Sigmoid colon (tissue), 7 donors: ENCODE measurements around the gene ESYT3. TPM values are rescaled to one million over a fixed set of nuclear protein-coding genes. Genes with fewer than 3 reads are reported as not detected.

ENCODE experiments used
- DNase-seq: peaks from one replicate; pipeline ENCODE4 v3.0.0-alpha.2; 2019
- H3K27ac ChIP-seq, 4 donors: fragments of 200-600 bp; sonication (generic); one replicate each; pipeline ENCODE4 v1.5.1; 2016 to 2019; ENCODE audit warnings: mild to moderate bottlenecking in 1 of 4
- H3K27me3 ChIP-seq, 3 donors: fragments of 200-600 bp; sonication (generic); one replicate each; pipeline ENCODE4 v1.5.1; 2019; ENCODE audit warnings: mild to moderate bottlenecking in 1 of 3
- H3K36me3 ChIP-seq, 4 donors: fragments of 200-600 bp; sonication (generic); one replicate each; pipeline ENCODE4 v1.5.1; 2016 to 2019
- H3K4me1 ChIP-seq, 4 donors: fragments of 200-600 bp; sonication (generic); one replicate each; pipeline ENCODE4 v1.5.1; 2017 to 2019
- H3K4me3 ChIP-seq, 4 donors: fragments of 200-600 bp; sonication (generic); one replicate each; pipeline ENCODE4 v1.5.1; 2017 to 2019; ENCODE audit warnings: mild to moderate bottlenecking in 2 of 4, moderate library complexity in 1 of 4
- H3K9me3 ChIP-seq, 4 donors: fragments of 200-600 bp in 3 of 4; sonication (generic) in 3 of 4; one replicate each; pipeline versions ENCODE4 v1.5.1 to v1.6.1; 2013 to 2019
- CTCF ChIP-seq, 4 experiments: fragments of 450-650 bp in 3 of 4; fragments of 200-600 bp in 1 of 4; IDR thresholded peaks; one replicate each; pipeline ENCODE4 v1.5.1; 2016 to 2019; ENCODE audit warnings: antibody characterized with exemption in 4 of 4, mild to moderate bottlenecking in 3 of 4, moderate library complexity in 2 of 4
- EP300 ChIP-seq, 4 donors: sonication (generic); formaldehyde crosslinking; IDR thresholded peaks; one replicate each; pipeline ENCODE4 v1.6.1; 2017; ENCODE audit warnings: antibody characterized with exemption in 4 of 4
- POLR2A ChIP-seq, 2 donors: fragments of 450-650 bp; IDR thresholded peaks; one replicate each; pipeline ENCODE4 v1.6.1; 2016; ENCODE audit warnings: antibody characterized with exemption in 2 of 2, mild to moderate bottlenecking in 2 of 2, moderate library complexity in 2 of 2
- POLR2AphosphoS5 ChIP-seq, 4 donors: sonication (generic); formaldehyde crosslinking; IDR thresholded peaks; one replicate each; pipeline ENCODE4 v1.6.1; 2017; ENCODE audit warnings: antibody characterized with exemption in 4 of 4
- WGBS, 2 donors: extraction: QIAGEN DNeasy Blood & Tissue Kit; methylation state at CpG; one replicate each; pipeline ENCODE4 v1.1.7; 2013; 5-methylcytosine and 5-hydroxymethylcytosine counted together
- intact Hi-C: fragments of 100-400 bp; cut with DNase I; formaldehyde crosslinking; loops from one replicate; pipeline ENCODE4 v1.15.1; 2023
- polyA plus RNA-seq, 3 donors: library from polyadenylated mRNA; stranded (reverse); fragments of 200-250 nt; gene quantifications; one replicate each; pipeline ENCODE4 v1.2.3, GENCODE V29; 2013
- total RNA-seq, 4 donors: library from RNA; depleted of rRNA; stranded (reverse); fragments of >200 nt; gene quantifications; one replicate each; pipeline ENCODE4 v1.1.0, GENCODE V29; 2016
- donor health status: healthy with polysubstance abuse.
- donor health status: Bipolar disorder and iron deficiency.
- donor health status: healthy.

Gene ESYT3
- total and polyA plus RNA-seq, 7 donors: 0.23 to 19.4 (median 15.1) TPM

- DNase-seq: peak; percentile 86
- intact Hi-C loops: loop anchor here (1.0 kb wide), 1 partner anchor 25 kb away; no protein-coding TSS in a partner anchor
- H3K36me3 ChIP-seq: no peaks in the 10 kb centered on the region
- peaks cover 0 to 47% (median 33%) of the 10 kb centered on the region in 4 donors for H3K4me1 ChIP-seq
- WGBS, 2 donors: 49 to 65% methylated on average over 2 of the region's 2 CpGs
- no peak overlapping the region for H3K4me3 ChIP-seq
- TF ChIP-seq EP300 (IDR thresholded peaks at IDR 0.05): peak; percentile 61 to 87 (median 78)
- no peak for TF ChIP-seq CTCF (IDR thresholded peaks at IDR 0.05)
- TF ChIP-seq POLR2AphosphoS5 (IDR thresholded peaks at IDR 0.05): peak; percentile 83 to 91 (median 89)
- TF ChIP-seq POLR2A (IDR thresholded peaks at IDR 0.05): no peak
- H3K9me3 ChIP-seq: no peaks in the 10 kb centered on the region
- no peaks in the 10 kb centered on the region for H3K27me3 ChIP-seq
- H3K27ac ChIP-seq: peak overlapping the region in 3 of 4 donors; percentile 80 to 89 (median 87)
Measured at GRCh38 chr3:138468886-138469285, 34.5 kb downstream of the ESYT3 start.

GRCh38 chr3:138469874-138470273 lies 35.5 kb downstream of the ESYT3 start:
- no peak for TF ChIP-seq POLR2AphosphoS5 (IDR thresholded peaks at IDR 0.05)
- no peak for TF ChIP-seq POLR2A (IDR thresholded peaks at IDR 0.05)
- no peak for TF ChIP-seq EP300 (IDR thresholded peaks at IDR 0.05)
- no peak for TF ChIP-seq CTCF (IDR thresholded peaks at IDR 0.05)
- Histone ChIP-seq H3K9me3 (no peaks in the 10 kb centered on the region), H3K27me3 (no peaks in the 10 kb centered on the region), H3K27ac (peak overlapping the region in 3 of 4 donors; percentile 80 to 89 (median 87)), H3K4me1 (peaks cover 0 to 47% (median 32%) of the 10 kb centered on the region in 4 donors), H3K36me3 (no peaks in the 10 kb centered on the region), H3K4me3 (no peak overlapping the region)
- 87 to 88% methylated on average over 6 of the region's 6 CpGs for WGBS, 2 donors
- intact Hi-C loops: loop anchor here (1.0 to 2.0 kb wide), 2 partner anchors 24 to 35 kb away; partner anchors contain the start of gene ESYT3
- no peak for DNase-seq

- Histone ChIP-seq H3K9me3 (no peaks in the 10 kb centered on the region), H3K36me3 (no peaks in the 10 kb centered on the region), H3K27ac (peak overlapping the region in 3 of 4 donors; percentile 80 to 89 (median 87)), H3K4me1 (peaks cover 0 to 47% (median 32%) of the 10 kb centered on the region in 4 donors), H3K4me3 (no peak overlapping the region), H3K27me3 (no peaks in the 10 kb centered on the region)
- DNase-seq: peak; percentile 98
- TF ChIP-seq EP300 (IDR thresholded peaks at IDR 0.05) (peak; percentile 88 to 97 (median 92)), CTCF (IDR thresholded peaks at IDR 0.05) (no peak), POLR2A (IDR thresholded peaks at IDR 0.05) (no peak), POLR2AphosphoS5 (IDR thresholded peaks at IDR 0.05) (peak; percentile 95 to 99 (median 98))
- intact Hi-C loops: loop anchor here (2.0 kb wide), 1 partner anchor 36 kb away; the partner anchor contains the start of gene ESYT3
- WGBS, 2 donors: 85 to 94% methylated on average over 3 of the region's 3 CpGs
Measured at GRCh38 chr3:138470687-138471086, 36.3 kb downstream of the ESYT3 start.

GRCh38 chr3:138471481-138471880 lies 37.1 kb downstream of the ESYT3 start:
- 21 to 68% methylated on average over 1 of the region's 1 CpG for WGBS, 2 donors

More at GRCh38 chr3:138471481-138471880, 37.1 kb downstream of the ESYT3 start:
- intact Hi-C loops: loop anchor here (2.0 kb wide), 1 partner anchor 37 kb away; the partner anchor contains the start of gene ESYT3
- Histone ChIP-seq H3K9me3 (no peaks in the 10 kb centered on the region), H3K27ac (peak overlapping the region in 3 of 4 donors; percentile 61 to 89 (median 87)), H3K36me3 (peaks cover 0 to 5% (median 0%) of the 10 kb centered on the region in 4 donors), H3K4me1 (peaks cover 0 to 47% (median 32%) of the 10 kb centered on the region in 4 donors), H3K27me3 (no peaks in the 10 kb centered on the region), H3K4me3 (no peak overlapping the region)
- TF ChIP-seq POLR2A (IDR thresholded peaks at IDR 0.05) (no peak), EP300 (IDR thresholded peaks at IDR 0.05) (no peak), POLR2AphosphoS5 (IDR thresholded peaks at IDR 0.05) (peak in 1 of 4 donors; percentile 16), CTCF (IDR thresholded peaks at IDR 0.05) (no peak)
- no peak for DNase-seq
